Keratinocyte (primary cell): Measurements from ENCODE around the gene HNRNPL.
"Not testable (repeated sequence)": the region's sequence is repeated elsewhere in the genome, so short reads cannot be mapped to it uniquely, and the experiment has no call there.

Source experiments
- EZH2 ChIP-seq: IDR thresholded peaks from one replicate; pipeline ENCODE4 v1.6.1; 2012; ENCODE audit warnings: inconsistent platforms, mild to moderate bottlenecking, low read length, moderate library complexity
- TF ChIP-seq, protein P1 (sequence below), 3 experiments: IDR thresholded peaks in 1 of 3; conservative IDR thresholded peaks in 1 of 3; optimal IDR thresholded peaks in 1 of 3; 2 replicates in 2 of 3; 3 replicates in 1 of 3; pipeline versions ENCODE3 to v1.5.1; 2011; ENCODE audit warnings: low read length in 3 of 3, mild to moderate bottlenecking in 3 of 3, moderate library complexity in 2 of 3, control low read depth in 1 of 3, inconsistent platforms in 1 of 3; ENCODE audit not compliant: insufficient read depth in 2 of 3; ENCODE audit errors: extremely low read depth in 1 of 3

DNA sequence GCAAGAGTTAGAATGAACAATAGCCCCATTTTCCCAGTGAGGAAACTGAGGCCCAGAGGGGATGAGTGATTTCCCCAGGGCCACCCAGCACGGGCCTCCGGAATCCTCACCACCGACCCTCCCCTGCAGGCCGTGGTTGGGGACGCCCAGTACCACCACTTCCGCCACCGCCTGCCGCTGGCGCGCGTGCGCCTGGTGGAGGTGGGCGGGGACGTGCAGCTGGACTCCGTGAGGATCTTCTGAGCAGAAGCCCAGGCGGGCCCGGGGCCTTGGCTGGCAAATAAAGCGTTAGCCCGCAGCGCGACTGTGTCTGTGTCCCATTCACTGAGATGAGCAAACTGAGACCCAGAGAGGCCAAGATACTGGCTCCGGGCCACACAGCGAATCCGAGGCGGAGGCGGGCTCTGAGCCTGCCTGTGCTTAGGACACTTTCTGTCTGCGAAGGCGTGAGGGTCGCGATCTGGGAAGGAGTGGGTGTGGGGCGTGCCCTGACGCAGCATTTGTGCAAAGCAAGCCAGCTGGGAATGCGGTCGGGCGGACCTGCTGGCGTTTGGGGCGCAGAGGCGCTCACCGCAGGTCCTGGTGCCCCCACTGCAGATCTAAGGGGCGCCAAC lies 58.2 kb downstream of the HNRNPL start:
- TF ChIP-seq, protein P1, sequence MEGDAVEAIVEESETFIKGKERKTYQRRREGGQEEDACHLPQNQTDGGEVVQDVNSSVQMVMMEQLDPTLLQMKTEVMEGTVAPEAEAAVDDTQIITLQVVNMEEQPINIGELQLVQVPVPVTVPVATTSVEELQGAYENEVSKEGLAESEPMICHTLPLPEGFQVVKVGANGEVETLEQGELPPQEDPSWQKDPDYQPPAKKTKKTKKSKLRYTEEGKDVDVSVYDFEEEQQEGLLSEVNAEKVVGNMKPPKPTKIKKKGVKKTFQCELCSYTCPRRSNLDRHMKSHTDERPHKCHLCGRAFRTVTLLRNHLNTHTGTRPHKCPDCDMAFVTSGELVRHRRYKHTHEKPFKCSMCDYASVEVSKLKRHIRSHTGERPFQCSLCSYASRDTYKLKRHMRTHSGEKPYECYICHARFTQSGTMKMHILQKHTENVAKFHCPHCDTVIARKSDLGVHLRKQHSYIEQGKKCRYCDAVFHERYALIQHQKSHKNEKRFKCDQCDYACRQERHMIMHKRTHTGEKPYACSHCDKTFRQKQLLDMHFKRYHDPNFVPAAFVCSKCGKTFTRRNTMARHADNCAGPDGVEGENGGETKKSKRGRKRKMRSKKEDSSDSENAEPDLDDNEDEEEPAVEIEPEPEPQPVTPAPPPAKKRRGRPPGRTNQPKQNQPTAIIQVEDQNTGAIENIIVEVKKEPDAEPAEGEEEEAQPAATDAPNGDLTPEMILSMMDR (optimal IDR thresholded peaks at IDR 0.05 in 1 of 3, IDR thresholded peaks at IDR 0.05 in 1 of 3, conservative IDR thresholded peaks at IDR 0.05 in 1 of 3; ENCODE audit: extremely low read depth in 1 of 3, insufficient read depth in 2 of 3, low read length in 3 of 3) = not testable (repeated sequence)
- not testable (repeated sequence) for TF ChIP-seq EZH2
